HG03159 (cell line): ENCODE measurements around the gene NUDT4.
"Not testable (repeated sequence)": the region's sequence is repeated elsewhere in the genome, so short reads cannot be mapped to it uniquely, and the experiment has no call there.

Source experiments
- ATAC-seq: cut with Tn5 transposase; IDR thresholded peaks from one replicate; pipeline ENCODE4 v1.9.1; 2021; ENCODE audit warnings: mild to moderate bottlenecking, moderate library complexity; ENCODE audit not compliant: unreplicated experiment

Gene NUDT4

DNA sequence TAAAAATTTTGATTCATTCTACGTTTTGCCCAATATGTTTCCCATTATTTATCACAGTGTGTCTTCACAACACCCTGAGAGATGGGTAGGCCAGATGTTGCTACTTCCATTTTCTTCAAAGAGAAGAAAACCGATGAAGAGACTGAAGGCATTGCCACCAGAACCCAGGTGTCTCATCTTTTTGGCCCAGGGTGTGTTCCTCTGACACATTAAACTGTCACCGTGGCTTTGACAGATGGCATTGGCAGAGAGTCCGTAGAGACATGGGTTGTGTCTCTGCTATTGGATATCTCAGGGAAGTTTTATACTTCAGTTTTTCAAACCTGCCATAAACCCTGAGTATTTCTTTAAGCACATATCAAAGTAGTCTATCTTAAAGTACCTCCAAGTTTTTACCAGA, 11.3 kb upstream of the NUDT4 start:
- ATAC-seq: no peak

DNA sequence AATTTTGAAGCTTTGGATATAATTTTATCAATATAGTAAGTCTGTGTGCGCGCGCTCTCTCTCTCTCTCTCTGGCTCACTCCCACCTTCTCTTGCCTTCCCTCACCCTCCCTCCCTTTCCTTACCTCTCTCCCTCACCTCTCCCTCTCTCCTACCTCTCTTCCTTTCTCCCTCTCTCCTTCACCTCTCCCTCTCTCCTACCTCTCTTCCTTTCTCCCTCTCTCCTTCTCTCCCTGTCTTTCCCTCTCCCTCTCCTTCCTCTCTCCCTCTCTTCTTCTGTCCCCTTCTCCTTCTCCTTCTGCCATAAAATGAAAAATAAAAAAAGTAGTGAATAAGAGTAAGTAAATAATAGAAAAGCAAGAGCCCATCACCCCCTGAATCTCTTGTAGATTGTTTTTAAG, 9.0 kb upstream of the NUDT4 start:
- no peak for ATAC-seq

DNA sequence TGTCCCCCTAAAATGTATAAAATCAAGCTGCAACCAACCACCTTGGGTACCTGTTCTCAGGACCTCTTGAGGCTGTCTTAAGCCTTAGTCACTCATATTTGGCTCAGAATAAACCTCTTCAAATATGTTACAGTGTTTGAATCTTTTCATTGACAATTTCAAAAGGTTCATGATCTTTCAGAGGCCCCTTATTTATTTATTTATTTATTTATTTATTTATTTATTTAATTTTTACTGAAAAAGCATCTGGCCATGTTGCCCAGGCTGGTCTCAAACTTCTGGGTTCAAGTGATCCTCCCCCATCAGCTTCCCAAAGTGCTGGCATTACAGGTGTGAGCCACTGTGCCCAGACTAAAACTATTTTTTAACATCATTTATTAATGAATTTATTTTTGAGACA, 8.2 kb upstream of the NUDT4 start:
- ATAC-seq: no peak

DNA sequence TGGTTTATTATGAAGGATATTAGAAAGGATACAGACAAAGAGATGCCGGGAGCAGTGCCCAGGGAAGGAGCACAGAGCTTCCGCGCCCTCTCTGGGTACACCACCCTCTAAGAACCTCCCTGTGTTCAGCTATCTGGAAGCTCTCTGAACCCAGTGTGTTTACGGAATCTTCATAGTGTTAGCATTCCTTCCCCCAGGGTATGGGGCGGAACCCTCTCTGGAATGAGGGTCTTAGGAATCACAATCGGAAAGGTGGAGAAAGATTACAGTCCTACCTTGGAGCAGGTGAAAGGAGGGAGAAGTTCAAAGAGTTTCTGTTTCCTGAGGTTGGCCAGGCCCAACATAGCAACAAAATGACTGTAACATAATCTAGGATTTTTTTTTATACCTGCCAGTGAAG, 6.8 kb upstream of the NUDT4 start:
- ATAC-seq: no peak

DNA sequence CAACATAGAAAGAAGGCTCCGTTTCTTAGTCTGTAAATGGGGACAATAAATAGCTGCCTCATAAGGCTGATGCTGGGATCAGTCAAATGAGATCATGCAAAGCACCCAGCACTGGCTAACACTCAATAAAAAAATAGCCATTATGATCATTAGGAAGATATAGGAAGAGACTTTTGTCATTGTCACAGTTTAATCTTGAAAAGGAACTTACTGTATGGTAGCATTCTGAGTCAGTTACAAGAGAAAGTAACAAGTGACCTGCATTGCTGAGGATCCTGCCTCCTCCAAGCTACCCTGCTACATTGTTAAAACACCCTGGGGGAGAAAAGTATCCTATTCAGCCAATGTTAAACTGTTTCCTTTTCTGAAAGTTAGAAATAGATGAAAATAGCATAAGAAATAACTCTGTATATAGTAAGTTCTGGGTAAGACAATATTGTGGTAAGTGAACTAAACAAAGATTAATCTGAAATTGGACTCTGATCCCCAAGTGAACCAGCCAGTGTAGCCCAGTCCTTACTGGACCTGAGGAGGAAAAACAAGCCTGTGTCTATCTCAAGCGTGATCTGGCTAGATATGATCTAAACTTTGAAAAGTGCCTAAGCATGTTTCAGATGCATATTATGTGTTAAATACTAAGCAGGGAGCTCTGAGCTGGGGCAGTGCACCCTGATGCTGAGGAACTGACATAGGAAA, 3.6 kb upstream of the NUDT4 start:
- no peak for ATAC-seq

DNA sequence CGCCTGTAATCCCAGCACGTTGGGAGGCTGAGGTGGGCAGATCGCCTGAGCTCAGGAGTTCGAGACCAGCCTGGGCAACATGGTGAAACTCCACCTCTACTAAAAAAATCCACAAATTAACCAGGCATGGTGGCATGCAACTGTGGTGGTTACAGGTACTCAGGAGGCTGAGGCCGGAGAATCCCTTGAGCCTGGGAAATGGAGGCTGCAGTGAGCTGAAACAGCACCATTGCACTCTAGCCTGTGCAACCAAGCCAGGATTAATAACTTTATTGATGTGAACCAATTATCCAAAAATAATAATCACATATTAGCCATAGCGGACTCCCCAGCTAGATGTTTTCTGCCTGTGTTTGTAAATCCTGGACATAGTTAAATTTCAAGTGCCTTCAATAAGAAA, 1.8 kb upstream of the NUDT4 start:
- no peak for ATAC-seq

DNA sequence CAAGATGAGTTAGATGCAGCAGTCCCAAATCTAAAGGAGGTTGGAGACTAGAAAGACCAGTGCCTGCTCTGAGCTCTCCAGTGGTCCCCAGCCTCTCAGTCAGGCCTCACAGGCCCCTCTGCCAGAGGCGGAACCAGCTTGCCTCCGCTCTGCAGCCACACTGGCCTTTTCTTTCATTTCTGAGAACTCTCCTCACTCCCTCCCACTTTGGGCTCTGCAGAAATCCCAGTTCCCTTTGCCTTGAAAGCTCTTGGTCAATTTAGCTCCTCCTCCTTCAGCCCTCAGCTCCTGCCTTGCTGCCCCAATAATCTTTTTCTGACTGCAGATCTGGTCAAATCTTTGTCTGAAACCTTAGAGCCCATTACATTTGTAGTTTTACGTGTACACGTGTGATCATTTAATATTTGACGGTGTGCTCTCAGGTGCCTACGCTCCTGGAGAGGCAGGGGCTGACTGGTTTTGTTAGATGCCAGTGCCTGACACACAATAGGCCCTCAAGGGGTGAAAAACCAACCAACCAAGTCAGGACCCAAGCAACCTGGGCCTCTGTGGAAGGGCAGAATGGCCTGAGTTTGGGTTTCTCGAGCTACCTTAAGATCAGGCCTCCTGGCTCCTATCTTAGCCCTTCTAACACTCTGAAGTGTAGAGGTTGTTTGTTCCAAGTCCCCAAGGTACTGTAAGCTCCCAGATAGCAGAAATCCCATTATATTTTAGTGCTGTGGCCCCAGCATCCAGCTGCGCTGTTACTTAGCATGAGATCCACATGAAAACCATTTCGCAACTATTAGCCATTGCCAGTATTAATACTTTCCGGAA, 1.1 kb upstream of the NUDT4 start:
- no peak for ATAC-seq

DNA sequence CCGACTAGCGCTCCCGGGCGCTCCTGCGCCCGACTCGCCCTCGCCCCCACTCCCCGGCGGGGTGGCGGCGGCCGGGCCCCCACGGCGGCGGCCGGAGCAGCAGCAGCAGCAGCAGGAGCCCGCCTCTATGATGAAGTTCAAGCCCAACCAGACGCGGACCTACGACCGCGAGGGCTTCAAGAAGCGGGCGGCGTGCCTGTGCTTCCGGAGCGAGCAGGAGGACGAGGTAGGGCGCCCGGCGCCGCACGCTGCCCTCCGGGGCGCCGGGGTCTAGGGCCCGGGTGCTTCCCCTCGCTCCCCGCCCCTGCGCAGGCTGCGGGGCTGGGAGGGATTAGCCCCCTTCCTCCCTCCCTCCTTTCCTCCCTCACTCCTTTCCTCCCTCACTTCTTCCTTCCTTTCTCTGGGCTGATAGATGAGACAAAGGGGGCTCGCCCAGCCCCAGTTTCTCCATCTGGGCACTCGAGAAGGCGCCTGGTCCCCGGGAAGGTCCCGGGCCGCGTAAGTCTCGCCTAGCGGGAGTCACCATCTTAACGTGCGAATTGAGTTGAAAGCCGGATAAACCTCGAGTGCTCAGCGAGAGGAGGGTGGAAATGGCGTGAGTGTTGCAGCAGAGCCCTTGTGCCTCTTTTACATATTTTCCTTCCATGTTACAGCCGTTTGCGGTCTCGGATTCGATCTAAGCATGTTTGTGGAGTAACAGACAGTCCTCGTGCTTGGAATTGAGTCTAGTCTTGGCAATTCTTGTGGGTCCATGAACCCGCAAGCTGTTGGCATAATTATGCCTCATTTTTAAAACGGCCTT, 672 bp downstream of the NUDT4 start:
- ATAC-seq: peak; percentile 38

DNA sequence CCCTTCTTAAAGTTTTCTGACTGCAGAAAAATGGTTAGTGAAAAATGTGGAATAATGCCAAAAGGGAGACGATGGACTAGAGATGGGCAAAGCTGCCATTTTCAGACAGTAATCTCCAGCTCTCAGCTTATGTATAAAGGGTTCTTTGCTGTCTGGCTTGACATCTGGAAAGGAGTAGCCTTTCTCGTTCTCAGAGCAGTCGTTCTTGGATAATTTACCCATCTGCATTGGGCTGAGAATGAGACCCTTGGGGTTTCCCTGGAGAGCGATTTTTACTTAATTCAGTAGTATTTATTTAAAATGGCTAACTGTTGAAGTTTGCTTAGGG, 1.2 kb downstream of the NUDT4 start:
- ATAC-seq: no peak

DNA sequence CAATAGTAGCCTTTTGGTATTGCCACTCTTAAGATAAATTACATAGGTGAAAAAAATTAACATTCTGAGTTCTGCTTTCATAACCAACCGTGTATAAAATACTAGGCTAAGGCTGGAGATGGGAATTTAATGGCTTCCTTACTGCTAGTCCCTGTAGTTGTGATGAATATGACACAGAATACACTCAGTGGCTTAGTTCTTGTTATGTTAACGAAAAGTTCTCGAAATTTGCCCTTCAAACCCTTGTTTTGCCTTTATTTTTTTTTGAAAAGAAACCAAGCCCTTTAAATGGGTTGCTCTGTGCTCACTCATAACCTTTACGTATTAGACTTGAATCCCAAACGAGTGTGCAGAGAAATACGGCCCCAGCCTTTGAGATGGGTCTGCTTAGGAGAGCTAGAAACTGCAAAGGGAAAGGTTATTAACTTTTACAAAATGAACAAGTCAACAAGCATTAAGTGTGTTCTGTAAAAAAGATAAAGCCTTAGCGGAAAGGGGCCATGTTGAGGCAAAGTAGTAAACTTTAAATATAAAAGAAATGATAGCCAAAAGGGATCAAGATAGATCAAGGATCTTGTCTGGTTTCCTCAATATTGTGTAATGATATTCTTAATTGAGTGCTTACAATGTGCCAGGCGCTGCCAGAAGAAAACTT, 1.7 kb downstream of the NUDT4 start:
- no peak for ATAC-seq

DNA sequence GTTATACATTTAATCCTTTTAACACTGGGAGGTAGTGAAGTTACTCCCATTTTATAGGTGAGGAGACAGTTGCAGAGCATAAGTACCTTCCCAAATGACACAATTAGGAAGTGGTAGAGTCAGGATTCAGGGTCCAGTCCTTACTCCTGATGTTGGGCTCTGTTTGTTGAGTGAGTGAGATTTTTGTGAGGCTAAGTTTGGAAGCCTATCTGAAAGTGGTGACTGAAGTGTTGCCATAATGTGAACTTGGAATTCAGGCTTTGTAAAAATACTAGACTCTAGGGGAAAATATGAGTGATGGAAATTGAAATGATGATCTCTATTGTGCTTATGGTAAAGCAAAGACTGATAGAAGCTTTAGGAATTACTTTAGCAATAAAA, 2.2 kb downstream of the NUDT4 start:
- no peak for ATAC-seq

DNA sequence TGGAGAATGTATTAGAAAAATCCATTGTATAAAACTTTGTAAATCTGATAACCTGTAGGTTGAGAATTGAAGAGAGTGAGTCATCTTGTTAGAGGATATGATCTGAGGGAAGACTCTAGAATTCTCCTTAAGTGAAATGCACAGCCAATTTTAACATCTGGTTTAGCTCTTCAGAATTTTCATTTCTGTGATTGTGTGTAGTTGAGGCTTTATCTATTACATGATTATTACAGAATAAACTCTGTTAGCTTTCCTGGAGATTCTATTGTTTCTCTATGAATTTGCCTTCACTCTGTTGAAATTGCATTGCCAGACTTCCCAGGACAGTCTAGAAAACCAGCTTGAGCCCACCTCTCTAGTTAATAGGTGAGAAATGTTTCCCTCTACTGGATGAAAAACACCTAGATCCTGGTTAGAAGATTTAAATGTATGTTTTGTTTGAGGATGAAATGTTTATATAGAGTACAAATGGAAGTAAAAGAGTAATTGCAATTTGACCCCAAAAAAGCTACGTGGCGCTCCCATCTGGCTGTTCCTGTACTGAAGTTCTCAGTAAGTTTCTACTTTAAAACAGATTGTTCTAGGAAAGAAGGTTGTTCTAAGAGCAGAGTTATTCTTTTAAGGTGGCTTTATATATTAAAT, 2.9 kb downstream of the NUDT4 start:
- no peak for ATAC-seq

DNA sequence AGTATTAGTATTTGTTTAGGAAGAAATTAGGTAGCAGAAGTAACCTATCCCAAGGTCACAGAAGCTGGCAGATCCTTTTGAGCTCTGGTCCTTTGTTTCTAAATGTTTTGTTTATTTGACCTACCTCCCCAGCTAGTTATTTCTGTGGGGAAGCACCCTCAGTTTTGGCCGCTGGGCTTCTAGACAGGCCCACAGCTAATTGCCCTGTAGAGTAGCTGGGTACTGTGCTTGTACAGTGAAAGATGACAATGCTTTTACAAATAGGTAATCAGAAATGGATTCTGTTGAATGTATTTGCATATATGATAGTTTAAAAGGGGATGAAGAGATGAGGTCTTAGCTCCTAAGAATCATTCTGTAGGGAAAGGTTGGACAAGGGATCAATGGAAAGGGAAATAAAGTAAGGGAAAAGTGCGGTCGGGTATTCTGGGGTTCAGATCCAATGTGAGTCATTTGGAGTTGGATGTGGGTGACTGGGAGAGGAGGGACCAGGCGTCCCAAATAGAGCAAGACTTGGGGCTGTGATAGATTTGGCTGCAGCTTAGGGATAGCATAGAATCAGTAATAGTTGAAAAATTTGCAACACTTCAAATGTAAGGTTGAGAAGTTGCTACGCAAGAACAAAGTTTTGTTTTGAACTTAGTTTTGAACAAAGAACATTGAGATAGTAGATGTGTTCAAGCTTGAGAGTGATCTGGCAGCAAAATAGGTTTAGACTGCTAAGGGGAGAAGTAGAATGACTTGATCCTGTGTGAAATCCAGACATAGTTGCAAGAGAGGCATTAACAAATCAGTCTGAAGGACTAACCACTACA, 3.6 kb downstream of the NUDT4 start:
- ATAC-seq: no peak

DNA sequence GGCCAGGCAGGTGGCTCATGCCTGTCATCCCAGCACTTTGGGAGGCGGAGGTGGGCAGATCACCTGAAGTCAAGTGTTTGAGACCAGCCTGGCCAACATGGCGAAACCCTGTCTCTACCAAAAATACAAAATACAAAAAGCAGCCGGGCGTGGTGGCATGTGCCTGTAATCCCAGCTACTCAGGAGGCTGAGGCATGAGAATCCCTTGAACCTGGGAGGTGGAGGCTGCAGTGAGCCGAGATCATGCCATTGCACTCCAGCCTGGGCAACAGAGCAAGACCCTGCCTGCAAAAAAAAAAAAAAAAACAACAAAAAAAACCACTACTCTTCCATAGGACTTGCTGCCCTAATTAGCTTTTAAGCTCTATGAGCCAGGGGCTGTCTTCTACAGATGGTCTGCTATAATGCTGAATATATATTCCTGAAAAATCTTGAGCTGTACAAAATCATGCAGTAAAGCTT, 4.3 kb downstream of the NUDT4 start:
- ATAC-seq: not testable (repeated sequence)

DNA sequence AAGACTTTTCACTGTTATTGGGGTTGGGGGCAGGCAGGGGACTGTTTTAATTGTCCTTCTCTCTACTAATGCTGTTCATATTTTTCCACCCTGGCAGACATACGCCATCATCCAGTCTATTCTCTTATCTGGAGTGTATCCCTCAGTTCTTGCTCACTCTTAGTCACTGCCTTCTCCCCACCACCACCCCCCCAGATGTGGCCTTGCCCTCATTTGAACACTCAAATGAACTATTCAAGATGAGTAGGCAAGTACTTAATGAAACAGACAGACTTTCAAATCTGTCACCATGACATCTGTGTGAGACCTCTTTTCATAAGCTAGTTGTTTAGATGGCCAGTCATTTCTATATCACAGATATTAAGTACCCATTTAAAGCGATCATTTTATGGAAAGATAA, 10.1 kb downstream of the NUDT4 start:
- no peak for ATAC-seq

DNA sequence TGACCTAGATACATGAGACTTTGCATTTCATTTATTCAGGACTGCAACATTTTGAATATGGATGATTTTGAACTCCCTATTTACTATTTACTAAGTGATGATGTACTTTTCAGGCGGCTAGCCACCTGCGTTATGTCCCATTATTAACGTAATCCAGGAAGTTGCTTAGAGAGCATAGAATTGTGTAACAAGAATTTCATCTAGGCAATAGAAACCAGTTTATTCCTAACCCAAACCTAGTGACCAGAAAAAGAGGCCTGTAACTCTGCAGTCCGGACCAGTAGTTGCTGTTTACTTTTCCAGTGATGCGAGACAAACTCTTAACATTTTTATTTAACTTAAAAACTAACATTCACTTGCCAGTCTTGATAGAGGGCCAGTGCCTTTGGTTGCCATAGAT, 12.3 kb downstream of the NUDT4 start:
- ATAC-seq: no peak

DNA sequence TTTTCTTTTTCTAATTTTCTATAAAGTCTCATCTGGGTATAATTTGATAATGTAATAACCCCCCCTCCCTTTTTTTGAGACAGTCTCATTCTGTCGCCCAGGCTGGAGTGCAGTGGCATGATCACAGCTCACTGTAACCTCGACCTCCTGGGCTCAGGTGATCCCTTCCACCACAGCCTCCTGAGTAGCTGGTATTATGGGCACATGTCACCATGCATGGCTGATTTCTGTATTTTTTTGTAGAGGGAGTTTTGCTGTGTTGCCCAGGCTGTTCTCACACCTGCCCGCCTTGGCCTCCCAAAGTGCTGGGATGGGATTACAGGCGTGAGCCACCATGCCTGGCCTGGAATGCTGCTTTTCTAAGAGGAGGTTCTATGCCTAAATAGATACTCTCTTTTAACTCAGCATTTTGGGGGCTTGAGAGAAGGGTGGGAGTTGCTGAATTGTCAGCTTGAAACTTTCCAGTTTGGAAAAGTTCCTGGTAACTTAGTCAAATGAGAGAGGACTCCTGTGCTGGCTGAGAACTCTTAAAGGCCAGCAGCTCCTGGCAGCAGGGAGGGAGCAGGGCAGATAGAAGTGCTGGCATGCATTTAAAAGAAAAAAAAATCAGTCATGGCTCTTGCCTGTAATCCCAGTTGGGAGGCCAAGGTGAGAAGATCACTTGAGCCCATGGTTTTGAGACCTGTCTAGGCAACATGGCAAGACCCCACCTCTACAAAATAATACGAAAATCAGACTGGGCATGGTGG, 13.0 kb downstream of the NUDT4 start:
- no peak for ATAC-seq

DNA sequence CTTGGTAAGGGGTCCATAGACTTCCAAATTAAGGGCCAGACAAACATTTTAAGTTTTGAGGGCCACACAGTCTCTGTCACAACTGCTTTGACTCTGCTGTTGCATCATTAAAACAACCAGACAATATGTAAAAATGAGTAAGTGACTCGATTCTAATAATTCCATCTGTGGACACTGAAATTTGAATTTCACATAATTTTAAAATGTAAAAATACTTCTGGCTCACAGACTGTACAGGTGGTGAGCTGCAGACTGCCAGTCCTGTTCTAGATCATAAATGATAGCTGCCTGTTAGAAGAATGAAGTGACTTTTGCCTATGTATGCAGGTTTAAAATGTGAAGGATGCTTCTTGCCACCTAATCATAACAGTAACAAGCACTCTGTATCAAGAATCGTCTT, 15.7 kb downstream of the NUDT4 start:
- ATAC-seq: no peak

DNA sequence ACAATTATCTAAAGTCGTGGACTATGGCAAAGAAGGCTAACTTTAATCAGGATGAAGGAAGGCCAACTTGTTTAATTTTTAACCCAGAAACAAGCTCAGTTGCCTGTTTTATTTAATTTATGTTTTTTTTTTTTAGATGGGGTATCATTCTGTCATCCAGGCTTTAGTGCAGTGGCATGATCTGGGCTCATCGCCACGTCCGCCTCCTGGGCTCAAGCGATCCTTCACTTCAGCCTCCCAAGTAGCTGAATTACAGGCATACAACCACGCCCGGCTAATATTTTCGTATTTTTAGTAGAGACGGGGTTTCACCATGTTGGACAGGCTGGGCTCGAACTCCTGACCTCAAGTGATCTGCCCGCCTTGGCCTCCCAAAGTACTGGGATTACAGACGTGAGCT, 19.7 kb downstream of the NUDT4 start:
- ATAC-seq: no peak
